HG03139 (cell line): ENCODE data around the gene USP35.

Experiments used
- ATAC-seq: cut with Tn5 transposase; IDR thresholded peaks from one replicate; pipeline ENCODE4 v1.9.1; 2021; ENCODE audit not compliant: unreplicated experiment

Gene USP35

DNA sequence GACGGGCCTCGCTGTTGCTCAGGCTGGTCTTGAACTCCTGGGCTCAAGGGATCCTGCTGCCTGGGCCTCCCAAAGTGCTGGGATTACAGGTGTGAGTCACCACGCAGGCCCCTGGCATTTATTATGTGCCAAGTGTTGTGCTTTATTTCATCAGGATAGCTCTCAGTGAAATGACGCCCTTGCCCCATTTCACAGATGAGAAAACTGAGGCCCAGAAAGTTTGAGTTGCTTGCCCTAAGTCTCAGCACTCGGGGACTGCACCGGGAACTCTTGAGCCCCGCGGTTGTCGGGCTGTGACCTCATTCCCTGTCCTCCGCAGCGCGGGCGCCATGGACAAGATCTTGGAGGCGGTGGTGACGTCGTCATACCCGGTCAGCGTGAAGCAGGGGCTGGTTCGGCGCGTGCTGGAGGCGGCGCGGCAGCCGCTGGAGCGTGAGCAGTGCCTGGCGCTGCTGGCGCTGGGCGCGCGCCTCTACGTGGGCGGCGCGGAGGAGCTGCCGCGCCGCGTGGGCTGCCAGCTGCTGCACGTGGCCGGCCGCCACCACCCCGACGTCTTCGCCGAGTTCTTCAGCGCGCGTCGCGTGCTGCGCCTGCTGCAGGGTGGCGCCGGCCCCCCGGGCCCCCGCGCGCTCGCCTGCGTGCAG, 7.3 kb downstream of the USP35 start:
- no peak for ATAC-seq

DNA sequence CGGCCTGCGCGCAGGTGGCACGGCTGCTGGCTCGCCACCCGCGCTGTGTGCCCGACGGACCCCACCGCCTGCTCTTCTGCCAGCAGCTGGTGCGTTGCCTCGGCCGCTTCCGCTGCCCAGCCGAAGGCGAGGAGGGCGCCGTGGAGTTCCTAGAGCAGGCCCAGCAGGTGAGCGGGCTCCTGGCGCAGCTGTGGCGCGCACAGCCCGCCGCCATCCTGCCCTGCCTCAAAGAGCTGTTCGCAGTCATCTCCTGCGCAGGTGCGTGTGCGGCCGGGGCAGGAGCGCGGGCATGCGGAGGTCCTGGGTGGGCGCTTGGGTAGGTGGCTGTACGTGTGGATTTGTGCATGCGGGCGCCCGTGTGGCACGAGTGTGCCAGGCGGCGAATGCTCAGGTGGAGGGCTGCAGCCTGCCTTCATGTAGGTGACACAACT, 8.0 kb downstream of the USP35 start:
- no peak for ATAC-seq

DNA sequence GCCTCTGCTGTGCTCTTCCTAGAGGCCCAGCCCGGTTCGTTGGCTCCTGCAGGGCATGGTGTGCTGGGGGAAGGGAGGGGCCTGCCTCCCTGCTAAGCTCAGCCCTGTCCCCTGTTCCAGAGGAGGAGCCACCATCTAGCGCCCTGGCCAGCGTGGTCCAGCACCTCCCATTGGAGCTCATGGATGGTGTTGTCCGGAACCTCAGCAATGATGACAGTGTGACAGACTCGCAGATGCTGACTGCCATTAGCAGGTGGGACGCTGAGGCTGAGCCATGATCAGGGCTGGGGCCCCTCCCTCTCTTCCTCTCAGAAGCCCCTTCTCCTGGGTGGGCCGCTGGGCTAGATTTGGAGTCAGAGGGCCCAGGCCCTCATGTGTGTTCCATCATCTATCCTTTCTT, 9.1 kb downstream of the USP35 start:
- no peak for ATAC-seq

DNA sequence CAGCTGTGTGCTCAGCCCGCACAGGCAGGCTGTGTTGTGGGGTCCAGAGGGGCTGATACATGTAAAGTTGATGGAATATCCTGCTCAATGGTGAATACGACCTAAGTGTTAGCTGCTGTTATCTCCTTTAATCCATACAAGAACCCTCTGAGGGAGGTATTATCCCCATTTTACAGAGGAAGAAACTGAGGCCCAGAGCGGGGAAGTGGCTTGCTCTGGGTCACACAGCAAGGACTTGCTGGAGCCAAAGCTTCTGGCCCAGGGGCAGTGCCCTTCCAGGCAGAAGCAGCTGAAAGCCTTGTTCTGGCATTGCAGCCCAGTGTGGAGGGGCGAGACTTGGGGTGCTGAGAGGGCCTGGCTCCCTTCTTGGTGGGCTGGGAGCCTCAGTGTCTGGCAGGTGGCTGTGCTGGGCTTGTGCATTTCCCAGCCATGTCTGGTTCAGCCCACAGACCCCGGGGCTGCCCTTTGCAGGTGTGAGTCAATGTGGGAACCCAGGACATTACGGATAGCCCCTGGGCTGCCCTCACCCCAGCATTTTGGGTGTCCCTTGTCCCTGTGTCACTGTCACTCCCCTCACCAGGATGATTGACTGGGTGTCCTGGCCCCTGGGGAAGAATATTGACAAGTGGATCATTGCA, 10.4 kb downstream of the USP35 start:
- ATAC-seq, result no peak

DNA sequence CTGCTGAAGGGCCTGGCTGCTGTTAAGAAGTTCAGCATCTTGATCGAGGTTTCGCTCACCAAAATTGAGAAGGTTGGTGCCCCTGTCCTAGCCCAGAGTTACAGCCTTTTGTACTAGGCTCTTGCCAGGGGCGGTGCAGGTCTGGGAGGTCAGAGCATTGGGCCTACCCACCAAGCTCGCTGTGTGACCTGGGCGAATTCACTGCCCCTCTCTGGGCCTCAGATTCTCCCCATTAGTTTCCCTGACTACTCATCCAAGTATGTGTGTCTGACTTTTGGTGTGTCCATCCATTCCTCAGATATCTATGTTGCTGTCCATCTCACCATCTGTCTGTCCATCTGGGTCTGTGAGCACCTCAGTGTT, 10.9 kb downstream of the USP35 start:
- no peak for ATAC-seq

DNA sequence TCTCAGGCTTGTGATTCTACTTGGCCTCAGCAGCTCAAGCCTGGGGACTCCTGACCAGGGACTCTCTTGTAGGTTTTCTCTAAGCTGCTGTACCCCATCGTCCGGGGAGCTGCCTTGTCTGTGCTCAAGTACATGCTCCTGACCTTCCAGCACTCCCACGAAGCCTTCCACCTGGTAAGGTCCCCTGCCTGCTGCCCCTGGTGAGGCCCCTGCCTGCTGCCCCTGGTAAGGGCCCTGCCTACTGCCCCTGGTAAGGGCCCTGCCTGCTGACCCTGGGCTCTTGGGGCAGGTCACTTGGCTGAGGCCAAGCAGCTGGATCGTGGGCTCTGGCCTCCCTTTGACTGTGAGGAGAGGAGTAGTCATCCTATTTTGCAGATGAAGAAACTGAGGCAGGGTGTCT, 11.3 kb downstream of the USP35 start:
- no peak for ATAC-seq

DNA sequence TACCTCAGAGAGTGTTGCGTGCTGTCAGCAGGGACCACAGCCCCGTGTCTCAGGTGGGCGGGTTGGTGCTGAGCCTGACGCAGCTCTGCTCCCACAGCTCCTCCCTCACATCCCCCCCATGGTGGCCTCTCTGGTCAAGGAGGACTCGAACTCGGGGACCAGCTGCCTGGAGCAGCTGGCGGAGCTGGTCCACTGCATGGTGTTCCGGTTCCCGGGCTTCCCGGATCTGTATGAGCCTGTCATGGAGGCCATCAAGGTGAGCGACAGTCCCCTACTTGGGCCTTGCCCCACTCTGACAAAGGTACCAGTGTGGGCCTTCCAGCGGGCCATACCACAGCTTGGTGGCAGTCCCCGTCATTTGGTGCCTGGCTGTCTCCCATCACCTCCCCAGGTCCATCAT, 11.8 kb downstream of the USP35 start:
- ATAC-seq, result no peak

DNA sequence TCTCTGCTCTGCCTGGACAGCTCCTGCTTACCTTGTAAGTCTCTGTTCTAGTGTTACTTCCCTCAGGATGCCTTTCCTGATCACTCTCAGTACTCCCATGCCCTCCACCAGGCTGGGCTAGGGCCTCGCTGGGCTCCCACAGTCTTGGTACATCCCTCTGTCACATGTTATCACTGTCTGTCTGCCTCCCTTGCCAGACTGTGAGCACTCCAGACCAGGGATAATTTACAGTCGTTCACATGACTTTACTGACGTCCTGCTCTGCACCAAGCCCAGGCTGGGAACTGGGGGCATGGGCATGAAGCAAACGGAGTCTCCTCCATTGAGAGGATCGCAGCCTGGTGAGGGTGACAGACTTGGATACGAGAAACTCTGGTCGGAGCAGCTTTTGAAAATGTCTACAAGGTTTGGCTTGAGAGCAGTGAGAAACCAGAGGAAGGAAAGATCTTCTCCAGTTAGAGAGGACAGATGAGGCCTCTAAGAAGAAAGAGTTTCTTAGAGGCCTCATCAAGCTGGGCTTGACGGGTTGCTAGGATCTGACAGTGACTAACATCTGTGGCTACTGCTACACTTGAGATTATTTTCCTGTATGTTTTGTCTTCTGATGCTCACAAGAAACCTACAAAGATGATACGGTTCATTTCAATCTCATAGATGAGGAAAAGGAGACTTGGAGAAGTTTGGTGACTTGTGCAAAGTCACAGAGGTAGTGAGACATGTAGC, 12.5 kb downstream of the USP35 start:
- ATAC-seq, result no peak

DNA sequence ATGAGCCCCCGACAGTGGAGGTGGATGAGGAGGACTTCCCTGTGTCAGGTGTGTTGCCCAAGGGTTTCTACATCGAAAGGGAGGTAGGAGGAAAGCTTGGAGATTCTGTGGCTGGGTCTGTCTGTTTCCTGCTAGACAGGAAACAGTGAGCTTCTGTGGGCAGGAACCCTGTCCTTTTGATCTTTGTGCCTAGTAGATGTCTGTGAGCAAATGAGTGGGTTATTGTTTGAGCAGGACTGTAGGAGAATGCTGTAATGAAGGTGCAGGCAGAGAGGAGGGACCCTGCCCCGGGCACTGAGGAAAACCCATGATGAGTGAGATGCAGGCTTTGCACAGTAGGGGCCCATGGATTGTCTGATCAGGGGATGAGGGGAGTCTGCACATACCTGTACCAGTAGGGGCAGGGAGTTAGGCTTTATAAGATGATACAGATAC, 14.0 kb downstream of the USP35 start:
- no peak for ATAC-seq

DNA sequence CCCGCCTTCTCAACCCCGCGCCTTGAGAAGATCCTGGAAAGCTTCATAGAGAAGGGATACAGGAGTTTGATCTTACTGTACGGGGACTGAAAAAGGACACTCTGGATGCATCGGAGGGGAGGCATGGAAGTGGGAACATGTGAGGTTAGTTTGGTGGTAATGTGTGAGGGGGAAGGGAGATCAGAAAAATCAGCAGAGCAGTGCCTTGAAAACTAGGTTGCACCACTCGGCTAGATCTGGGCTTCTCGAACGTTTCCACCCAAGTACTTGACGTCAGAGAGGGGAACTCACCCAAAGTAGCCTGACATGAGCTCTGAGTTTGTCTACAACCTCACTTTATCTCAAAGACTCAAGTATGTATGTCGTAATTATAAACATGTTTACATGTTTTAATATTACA, 14.5 kb downstream of the USP35 start:
- no peak for ATAC-seq

DNA sequence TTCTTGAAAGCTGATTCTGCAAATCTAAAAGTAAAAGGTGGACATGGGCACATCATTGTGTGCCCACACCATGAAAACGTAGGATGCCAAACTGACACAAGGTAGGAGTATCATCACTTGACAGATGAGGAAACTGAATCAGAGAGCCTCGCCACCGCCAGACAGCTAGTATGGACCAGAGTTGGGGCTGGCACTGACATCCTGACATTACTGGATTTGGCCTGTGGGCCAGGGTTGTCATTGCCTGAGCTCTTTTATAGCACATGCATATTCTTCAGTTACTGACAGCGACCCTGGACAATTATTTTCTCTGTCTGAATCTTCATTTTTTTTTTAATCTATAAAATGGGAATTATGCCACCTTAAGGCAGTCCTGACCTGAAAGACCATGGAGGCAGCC, 16.5 kb downstream of the USP35 start:
- ATAC-seq, result no peak

DNA sequence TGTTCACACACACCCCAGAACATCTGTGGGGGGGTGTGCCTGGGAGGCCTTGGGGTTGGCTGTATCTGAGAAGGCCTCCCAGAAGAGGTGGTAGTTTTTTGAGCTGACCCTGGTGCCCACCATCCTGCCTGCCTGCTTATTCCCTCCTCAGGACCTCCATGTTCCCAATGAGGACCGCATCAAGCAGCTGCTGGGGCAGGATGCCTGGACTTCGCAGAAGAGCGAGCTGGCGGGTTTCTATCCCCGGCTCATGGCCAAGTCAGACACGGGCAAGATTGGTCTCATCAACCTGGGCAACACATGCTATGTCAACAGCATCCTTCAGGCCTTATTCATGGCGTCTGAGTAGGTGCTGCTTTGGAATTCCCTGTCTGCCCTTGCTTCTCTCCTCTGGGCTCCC, 17.0 kb downstream of the USP35 start:
- no peak for ATAC-seq

DNA sequence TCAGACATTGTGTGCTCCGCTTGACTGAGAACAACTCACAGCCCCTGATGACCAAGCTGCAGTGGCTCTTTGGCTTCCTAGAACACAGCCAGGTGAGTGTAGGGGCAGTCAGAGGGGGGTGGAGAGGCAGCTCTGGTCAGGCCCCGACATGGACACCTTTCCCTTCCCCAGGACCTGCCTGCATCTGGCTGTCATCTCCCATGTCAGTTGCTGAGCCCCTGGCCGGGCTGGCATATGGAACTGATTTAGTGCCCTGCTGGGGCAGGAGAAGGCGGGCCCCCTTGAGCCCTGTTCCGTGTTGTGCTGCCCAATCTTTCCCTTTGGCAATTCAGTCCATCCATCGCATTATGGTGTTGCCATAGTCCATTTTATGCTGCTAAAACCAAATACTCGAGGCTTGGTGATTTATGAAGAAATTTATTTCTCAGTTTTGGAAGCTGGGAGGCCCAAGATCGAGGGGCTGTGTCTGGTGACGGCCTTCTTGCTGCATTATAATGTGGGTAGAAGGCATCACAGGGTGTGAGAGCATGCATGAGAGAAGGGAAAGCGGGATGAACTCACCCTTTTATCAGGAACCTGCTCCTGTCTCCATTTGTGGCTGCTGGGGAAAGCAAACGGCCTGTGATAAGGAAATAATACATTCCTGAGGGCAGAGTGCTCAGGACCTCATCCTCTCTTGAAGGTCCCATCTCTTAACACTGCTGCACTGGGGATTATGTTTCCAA, 19.0 kb downstream of the USP35 start:
- ATAC-seq, result no peak

DNA sequence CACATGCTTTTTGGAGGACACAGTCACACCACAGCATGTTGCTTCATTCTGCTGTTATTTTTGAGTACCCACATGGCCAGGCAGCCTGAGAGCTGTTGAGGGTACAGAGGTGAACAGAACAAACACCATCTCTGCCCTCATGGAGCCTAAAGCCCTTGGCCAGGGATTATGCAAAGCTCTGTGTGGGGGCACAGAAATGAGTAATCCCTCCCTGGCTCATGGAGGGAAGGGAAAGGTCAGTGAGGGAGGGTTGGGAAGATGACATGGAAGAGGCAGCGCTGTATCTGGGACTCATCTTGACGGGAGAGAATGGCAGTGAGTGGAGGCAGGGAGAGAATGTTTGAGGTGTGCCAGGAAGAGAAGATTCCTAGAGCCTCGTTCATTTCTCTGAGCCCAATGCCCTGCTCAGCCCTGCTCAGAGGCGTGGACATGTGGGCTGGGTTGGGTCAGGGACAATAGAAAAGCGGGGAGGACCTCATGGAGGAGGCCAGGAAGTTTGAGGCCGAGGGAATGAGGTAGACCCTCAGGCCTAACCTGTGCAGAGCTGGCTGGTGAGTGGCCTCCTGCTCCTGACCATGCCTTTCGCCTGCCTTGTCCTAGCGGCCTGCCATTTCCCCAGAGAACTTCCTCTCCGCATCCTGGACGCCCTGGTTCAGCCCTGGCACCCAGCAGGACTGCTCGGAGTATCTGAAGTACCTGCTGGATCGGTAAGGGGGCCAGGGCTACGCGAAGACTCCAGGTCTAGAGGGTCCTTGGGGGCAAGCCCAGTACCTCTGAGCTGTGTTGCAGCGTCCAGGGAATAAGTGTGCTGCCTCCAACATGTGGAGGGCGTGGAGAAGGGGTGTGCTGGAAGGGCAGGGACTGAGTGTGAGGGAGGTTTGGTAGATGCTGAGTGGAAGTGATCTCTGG, 19.8 kb downstream of the USP35 start:
- no peak for ATAC-seq

DNA sequence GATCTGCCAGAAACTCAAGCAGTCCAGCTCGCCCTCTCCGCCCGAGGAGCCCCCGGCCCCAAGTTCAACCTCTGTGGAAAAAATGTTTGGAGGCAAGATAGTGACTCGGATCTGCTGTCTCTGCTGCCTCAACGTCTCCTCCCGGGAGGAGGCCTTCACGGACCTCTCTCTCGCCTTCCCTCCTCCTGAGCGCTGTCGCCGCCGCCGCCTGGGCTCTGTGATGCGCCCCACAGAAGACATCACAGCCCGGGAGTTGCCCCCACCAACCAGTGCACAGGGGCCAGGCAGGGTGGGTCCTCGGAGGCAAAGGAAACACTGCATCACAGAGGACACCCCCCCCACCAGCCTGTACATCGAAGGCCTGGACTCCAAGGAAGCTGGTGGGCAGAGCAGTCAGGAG, 20.8 kb downstream of the USP35 start:
- no peak for ATAC-seq

DNA sequence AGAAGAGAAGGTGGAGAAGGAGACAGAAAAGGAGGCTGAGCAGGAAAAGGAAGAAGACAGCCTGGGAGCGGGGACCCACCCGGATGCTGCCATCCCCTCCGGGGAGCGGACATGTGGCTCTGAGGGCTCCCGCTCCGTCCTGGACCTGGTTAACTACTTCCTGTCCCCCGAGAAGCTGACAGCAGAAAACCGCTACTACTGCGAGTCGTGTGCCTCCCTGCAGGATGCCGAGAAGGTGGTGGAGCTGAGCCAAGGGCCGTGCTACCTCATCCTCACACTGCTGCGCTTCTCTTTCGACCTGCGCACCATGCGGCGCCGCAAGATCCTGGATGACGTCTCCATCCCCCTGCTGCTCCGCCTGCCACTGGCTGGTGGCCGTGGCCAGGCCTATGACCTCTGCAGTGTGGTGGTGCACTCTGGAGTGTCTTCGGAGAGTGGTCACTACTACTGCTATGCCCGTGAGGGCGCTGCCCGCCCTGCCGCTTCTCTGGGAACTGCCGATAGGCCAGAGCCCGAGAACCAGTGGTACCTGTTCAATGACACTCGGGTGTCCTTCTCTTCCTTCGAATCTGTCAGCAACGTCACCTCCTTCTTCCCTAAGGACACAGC, 21.4 kb downstream of the USP35 start:
- no peak for ATAC-seq

DNA sequence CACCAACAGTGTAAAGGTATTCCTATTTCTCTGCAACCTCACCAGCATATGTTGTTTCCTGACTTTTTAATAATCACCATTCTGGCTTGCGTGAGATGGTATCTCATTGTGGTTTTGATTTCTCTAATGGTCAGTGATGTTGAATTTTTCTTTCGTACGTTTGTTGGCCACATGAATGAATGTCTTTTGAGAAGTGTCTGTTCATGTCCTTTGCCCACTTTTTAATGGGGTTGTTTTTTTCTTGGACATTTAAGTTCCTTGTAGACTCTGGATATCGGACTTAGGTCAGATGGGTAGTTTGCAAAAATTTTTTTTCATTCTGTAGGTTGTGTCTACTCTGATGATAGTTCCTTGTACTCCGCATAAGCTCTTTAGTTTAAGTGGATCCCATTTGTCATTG, 22.8 kb downstream of the USP35 start:
- ATAC-seq, result no peak

DNA sequence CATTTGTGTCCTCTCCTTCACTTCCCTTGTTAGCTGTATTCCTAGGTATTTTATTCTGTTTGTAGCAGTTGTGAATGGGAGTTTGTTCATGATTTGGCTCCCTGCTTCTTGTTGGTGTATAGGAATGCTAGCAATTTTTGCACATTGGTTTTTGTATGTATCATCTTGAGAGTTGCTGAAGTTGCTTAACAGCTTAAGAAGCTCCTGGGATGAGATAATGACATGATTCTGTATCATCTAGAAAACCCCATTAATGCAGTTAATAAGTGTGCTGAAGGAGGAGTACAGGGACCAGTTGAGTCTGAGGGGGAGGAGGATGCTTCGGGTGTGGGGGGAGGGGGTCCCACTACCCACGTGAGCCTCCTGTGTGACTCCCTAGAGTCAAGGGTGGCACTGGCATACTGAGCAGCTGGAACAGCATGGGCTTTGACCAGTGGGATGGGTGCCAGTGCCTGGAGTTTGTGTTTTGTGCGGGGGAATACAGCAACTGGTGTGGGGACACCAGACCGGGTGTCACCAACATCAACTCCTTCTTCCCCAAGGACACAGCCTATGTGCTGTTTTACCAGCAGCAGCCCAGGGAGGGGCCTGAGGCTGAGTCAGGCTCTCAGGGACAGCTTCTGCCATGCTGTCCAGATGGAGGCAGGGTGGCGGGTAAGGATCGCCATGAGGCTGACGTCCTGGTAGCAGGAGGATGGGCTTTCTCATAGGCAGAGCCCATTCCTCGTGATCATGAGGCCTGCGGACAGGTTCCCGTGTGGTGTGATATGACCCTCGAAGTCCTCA, 24.1 kb downstream of the USP35 start:
- no peak for ATAC-seq

DNA sequence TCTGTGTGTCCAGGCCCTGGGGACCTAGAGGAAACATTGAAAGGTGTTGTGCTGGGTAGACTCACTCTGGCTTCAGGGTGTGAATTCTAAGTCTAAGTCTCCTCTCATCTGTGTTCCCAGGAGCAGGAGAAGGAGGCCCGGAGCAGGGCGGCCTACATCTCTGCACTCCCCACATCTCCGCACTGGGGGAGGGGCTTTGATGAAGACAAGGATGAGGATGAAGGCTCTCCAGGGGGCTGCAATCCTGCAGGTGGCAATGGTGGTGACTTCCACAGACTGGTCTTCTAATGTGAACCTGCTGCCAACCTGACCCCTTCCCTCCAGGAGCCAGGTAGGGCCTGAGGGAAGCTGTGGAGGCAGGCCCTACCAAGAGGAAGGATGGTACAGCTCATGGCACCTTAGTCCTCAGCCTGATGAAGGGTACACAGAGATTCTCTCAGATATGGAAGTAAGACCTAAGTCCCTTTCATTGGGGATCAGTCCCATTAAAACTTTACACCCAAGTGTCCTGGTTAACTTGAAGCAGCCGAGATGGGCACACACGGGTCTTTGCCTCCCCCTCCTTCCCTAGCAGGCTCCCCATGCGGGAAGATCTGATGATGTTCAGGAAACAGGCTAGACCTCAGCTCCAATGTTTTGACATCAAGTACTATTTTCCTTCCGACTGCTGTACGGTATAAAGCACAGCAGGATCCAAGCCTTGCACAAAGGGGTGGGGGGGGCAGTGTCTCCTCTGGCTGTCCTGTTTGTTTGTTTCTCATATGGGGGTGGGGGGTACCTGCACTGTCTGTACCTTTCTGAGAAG, 25.0 kb downstream of the USP35 start:
- no peak for ATAC-seq
